SKM-1 treated with dmso at 0.1 percent for 144 hours (cell line): ENCODE results near the gene EFHD1.
"Not testable (repeated sequence)": the region's sequence is repeated elsewhere in the genome, so short reads cannot be mapped to it uniquely, and the experiment has no call there.

Experiments
- DNase-seq: peaks from one replicate; lab custom pipeline; 2025; ENCODE audit not compliant: unreplicated experiment; lab: John Stamatoyannopoulos, UW

Gene EFHD1

GRCh38 chr2:232647261-232647660 is 13.9 kb downstream of the EFHD1 start:
- no peak for DNase-seq

- DNase-seq: no peak
These were observed 15.6 kb downstream of the EFHD1 start for GRCh38 chr2:232649033-232649432.

- no peak for DNase-seq
These were observed 19.1 kb downstream of the EFHD1 start for GRCh38 chr2:232652505-232652851.

- DNase-seq: no peak
These were observed 20.0 kb downstream of the EFHD1 start for GRCh38 chr2:232653441-232653840.

- no peak for DNase-seq
These were observed 22.0 kb downstream of the EFHD1 start for GRCh38 chr2:232655392-232655791.

- DNase-seq: peak; percentile 54
These were observed 24.9 kb downstream of the EFHD1 start for GRCh38 chr2:232658217-232658785.

- no peak for DNase-seq
These were observed 26.0 kb downstream of the EFHD1 start for GRCh38 chr2:232659359-232659758.

- DNase-seq: no peak
These were observed 29.3 kb downstream of the EFHD1 start for GRCh38 chr2:232662486-232663260.

- no peak for DNase-seq
These were observed 32.8 kb downstream of the EFHD1 start for GRCh38 chr2:232666051-232666805.

GRCh38 chr2:232667989-232668583 is 34.7 kb downstream of the EFHD1 start:
- no peak for DNase-seq

GRCh38 chr2:232668805-232669444 is 35.5 kb downstream of the EFHD1 start:
- no peak for DNase-seq

- no peak for DNase-seq
These were observed 39.2 kb downstream of the EFHD1 start for GRCh38 chr2:232672588-232672987.

- DNase-seq: no peak
These were observed 41.1 kb downstream of the EFHD1 start for GRCh38 chr2:232674491-232674890.

- no peak for DNase-seq
These were observed 42.0 kb downstream of the EFHD1 start for GRCh38 chr2:232675381-232675780.

- DNase-seq: no peak
These were observed 46.6 kb downstream of the EFHD1 start for GRCh38 chr2:232680006-232680405.

- no peak for DNase-seq
These were observed 48.1 kb downstream of the EFHD1 start for GRCh38 chr2:232681527-232681926.

- DNase-seq: no peak
These were observed 50.0 kb downstream of the EFHD1 start for GRCh38 chr2:232683368-232683767.

GRCh38 chr2:232685391-232685790 is 52.0 kb downstream of the EFHD1 start:
- not testable (repeated sequence) for DNase-seq

- no peak for DNase-seq
These were observed 54.2 kb downstream of the EFHD1 start for GRCh38 chr2:232687382-232688160.

GRCh38 chr2:232688201-232688600 is 54.8 kb downstream of the EFHD1 start:
- DNase-seq: no peak
